GM19238 (cell line): ENCODE results near the gene MAST3.
"Not testable (repeated sequence)": the region's sequence is repeated elsewhere in the genome, so short reads cannot be mapped to it uniquely, and the experiment has no call there.

ENCODE experiments used
- DNase-seq: peaks from one replicate; pipeline ENCODE4 v3.0.0; 2011; ENCODE audit warnings: low spot score; ENCODE audit not compliant: insufficient read length

MAST3 gene

GRCh38 chr19:18086590-18087138 lies 10.9 kb upstream of the MAST3 start, which contains the start of gene IL12RB1:
TSS of gene IL12RB1 (minus strand) at chr19:18086934. CDS start at chr19:18086823, 111 bp downstream.
- peak; percentile 62 for DNase-seq

DNA sequence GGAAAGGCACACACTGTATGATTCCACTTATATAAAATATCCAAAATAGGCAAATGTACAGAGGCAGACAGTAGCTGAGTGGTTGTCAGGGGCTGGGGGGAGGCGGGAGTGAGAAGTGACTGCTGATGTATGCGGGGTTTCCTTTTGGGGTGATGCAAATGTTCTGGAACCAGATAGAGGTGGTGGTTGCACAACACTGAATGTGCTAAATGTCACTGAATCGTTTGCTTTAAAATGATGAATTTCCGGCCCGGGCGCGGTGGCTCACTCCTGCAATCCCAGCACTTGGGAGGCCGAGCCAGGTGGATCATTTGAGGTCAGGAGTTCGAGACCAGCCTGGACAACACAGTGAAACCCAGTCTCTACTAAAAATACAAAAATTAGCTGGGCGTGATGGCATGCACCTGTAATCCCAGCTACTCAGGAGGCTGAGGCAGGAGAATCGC lies 8.5 kb upstream of the MAST3 start:
- DNase-seq = not testable (repeated sequence)

GRCh38 chr19:18089726-18090125 lies 7.9 kb upstream of the MAST3 start:
- no peak for DNase-seq

DNA sequence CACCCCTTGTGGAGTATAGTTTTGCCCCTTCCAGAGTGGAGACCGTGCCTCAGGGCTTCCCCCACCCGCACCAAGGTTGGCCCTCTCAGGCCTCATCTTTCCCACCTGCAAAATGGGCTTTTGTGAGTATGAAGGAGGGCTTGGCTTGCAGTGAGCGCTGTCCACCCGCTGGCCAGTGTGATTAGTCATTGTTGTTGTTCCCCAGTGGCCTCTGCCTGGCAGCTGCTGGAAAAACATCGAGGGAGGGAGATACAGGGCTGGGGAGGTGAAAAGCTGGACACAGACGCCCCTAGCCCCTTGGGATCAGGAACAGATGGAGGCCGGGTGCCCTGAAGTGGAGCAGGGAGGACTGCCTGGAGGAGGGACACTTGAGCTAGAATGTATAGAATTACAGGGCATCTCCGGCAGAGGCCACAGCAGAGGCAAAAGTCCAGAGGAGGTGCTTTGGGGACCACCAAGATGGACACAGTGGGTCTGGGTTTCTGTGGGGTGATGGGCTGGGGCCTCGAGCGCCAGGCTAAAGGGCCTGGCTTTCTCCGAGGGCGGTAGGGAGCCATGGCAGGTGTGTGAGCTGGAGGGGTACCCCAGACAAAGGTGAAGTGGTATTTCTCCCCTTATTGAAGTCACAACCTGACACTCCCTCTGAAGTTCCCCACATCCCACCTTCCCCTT lies 6.9 kb upstream of the MAST3 start:
- DNase-seq = no peak

- DNase-seq = no peak
Observed at GRCh38 chr19:18091217-18091608, 6.4 kb upstream of the MAST3 start.

DNA sequence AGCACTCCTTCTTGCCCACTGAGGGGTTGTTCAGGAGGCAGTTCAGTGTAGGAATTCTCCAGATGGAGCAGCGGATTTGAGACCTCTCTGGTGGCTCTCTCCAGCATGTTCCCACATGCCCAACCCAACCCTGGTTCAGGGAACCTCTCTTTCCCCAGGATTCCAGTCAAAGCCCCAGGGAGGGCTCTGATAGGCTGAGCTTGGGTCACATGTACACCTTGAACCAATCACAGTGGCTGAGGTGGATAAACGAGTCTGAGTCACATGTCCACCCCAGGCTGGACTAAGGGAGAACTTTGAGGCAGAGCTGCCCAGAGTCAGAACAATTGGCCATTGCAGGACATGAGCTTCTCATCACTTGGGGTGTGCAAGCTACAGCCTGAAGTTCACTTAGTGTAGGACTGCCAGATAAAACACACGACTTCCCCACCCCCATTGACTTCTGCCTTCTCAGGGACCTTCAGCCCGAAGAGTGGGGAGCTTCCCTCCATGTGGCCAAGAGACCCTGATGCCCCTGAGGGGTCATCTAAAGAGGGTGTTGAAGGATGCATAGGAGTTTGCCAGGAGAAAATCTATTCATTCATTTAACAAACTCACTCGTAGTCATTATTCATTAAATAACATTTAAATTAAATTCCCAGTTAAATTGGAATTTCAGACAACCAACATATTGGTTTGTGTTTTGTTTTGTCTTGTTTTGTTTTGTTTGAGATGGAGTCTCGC lies 4.0 kb upstream of the MAST3 start:
- no peak for DNase-seq

GRCh38 chr19:18096258-18096657 lies 1.3 kb upstream of the MAST3 start:
- no peak for DNase-seq

GRCh38 chr19:18097993-18098890 lies 664 bp downstream of the MAST3 start:
- DNase-seq = no peak

- DNase-seq = peak; percentile 83
Observed at GRCh38 chr19:18098891-18099622, 1.5 kb downstream of the MAST3 start.

DNA sequence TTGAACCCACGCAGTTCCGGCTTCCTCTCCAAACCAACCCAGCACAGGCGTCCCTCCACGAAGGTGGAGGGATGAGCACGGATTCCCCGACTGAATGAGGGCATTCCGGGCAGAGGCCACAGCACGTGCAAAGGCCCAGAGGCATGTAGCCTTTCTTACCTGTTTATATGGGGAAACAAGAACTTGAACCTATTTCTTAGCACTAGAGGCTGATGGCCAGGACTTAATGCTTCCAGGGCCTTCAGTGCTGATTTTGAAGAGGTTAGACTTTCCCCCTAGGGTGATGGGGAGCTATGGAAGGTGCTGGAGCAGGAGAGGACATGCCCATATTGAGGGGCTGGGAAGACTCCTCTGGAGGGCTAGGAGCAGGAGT lies 2.0 kb downstream of the MAST3 start:
- DNase-seq = no peak

- no peak for DNase-seq
Observed at GRCh38 chr19:18100710-18101109, 3.1 kb downstream of the MAST3 start.

DNA sequence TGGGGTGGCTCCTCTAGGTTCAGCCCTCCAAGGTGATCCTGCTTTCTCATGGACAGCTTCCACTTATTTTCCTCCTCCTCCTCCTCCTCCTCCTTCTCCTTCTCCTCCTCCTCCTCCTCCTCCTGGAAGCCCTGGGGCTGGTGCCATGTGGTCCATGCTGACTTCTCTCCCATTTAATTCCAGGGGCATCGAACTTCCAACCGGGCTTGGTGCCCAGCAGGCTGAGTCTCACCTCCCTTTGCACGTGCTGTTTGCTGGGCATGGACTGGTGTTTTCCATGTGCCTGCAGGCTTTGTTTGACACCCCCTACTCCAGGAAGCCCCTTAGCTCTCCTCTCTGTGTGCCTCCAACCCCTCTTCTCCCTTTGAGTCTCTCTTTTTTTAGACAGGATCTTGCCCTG lies 3.7 kb downstream of the MAST3 start:
- no peak for DNase-seq

DNA sequence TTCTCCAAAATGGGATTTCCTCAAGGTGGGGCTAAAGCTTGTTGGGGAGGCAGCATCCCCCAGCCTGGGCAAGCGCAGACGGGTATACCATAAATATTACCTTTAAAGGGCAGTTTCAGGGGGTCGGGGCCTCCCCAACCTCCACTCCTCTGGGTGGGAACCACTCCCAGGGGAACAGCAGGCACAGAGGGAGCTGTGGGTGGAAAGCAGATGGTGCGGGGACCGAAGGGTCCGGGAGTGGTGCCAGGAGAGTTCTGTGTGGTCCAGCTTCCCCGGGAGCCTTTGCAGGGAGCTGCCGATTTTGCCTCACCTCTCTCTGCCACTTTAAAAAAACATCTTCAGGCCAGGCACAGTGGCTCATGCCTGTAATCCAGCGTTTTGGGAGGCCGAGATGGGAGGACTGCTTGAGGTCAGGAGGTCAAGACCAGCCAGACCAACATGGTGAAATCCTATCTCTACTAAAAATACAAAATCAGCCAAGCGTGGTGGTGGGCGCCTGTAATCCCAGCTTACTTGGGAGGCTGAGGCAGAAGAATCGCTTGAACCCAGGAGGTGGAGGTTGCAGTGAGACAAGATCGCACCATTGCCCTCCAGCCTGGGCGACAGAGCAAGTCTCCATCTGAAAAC lies 5.5 kb downstream of the MAST3 start:
- no peak for DNase-seq

GRCh38 chr19:18104793-18105131 lies 7.2 kb downstream of the MAST3 start:
- DNase-seq = no peak

GRCh38 chr19:18105259-18105658 lies 7.7 kb downstream of the MAST3 start:
- DNase-seq = not testable (repeated sequence)

DNA sequence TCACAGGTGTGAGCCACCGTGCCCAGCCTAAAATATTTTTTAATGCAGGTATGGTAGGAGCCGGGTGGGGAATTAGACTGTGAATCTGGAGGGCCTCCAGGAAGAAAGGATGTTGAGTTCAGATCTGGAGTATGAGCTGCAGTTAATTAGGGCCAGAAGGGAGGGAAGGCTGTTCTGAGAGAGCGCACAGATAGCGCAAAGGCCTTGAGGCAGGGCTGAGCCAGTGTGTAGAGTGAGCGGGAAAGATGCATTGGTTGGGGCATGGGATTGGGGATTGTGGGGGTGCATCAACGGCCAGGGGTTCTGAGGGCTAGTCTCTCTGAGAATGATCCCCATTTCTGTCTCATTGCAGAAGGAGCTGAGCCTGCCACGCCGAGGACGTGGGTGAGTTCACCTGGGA lies 9.7 kb downstream of the MAST3 start:
- DNase-seq = no peak

DNA sequence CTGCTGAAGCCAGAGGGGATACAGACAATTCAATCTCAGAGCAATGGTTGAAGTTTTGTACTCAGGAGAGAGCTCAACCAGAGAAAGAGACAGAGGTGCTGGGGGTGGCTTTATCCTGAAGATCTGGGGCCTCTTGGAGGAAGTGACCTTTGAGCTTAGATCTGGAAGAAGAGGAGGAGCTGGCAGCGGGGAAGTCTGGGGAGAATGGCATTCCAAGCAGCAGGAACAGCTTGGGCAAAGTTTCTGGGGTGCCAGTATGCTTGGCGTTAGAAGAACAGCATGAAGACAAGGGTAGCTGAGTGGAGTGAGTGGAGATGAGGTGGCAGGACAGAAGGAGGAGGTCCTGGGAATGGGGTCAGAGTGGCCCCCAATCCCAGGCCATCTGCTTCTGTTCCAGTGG lies 11.3 kb downstream of the MAST3 start:
- no peak for DNase-seq

DNA sequence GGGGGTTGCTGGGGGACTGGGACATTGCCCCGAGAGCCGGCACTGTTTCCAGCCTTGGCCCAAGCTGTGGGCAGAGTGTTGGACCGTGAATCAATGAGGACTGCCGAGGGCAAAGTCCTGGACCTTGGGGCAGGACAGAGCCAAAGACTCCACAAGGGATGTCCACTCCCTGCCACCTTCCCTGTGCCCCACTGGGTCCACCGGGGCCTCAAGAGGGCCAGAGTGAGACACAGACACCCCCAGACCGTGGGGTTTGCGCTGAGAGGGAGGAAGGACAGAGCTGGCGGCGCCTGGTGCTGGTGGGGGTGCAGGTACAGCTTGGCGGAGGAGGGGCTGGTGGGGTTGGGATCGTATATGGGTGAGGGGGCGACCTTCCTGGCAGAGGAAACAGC lies 11.8 kb downstream of the MAST3 start:
- no peak for DNase-seq

DNA sequence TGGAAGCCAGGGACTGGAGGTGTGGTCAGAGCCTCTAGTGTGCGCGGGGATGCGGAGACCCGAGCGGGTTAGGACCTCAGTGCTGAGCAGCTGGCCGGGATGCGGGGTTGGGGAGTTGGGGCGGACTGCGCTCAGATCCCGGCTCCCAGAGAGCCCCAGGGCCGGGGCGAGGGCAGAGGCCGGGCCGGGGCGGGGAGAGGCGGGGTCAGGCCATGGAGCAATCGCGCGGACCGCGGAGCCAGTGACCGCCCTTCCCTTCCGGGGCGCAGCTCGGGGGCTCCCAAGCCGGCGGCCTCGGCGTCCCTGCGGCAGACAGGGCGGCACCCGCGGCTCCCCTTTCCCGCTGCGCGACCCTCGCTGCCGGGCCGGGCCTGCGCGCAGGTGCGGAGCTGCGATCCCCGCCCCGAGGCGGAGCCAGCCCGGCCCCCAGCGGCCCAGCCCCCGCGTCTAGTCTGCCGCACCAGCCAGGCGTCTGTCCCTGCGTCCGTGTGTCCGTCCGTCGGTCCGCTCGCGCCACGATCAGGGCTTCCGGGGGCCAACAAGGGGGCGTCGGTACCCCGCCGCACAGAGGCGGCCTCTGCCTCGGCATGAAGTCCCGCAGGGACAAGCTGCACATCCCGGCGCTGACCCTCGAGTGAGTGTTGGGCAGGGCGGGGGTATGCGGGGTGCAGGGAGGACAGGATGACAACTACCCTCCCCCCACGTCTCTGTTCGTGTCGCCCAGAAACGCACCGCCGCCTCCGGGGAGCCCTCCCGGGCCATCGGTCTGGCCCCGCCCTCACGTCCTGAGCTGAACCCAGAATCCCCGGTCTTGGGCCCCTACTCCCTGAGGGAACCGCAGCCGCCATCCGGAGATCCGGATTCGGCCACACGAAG lies 12.4 kb downstream of the MAST3 start:
- peak; percentile 61 for DNase-seq
